PFSK-1 (cell line): ENCODE data around the gene KRTAP10-5.

ENCODE experiments used
- FOXP2 ChIP-seq: optimal IDR thresholded peaks from 2 replicates; pipeline ENCODE3; 2011; ENCODE audit warnings: borderline replicate concordance, control low read depth, inconsistent platforms; ENCODE audit not compliant: insufficient read depth; ENCODE audit errors: extremely low read length, extremely low read depth
- POLR2AphosphoS5 ChIP-seq: IDR thresholded peaks from 2 replicates; pipeline ENCODE4 v1.6.1; 2012; ENCODE audit warnings: low read depth, mild to moderate bottlenecking, control low read depth, low read length, moderate library complexity
- SIN3A ChIP-seq: IDR thresholded peaks from 2 replicates; pipeline ENCODE4 v1.6.1; 2012; ENCODE audit warnings: mild to moderate bottlenecking, low read length, moderate library complexity, borderline replicate concordance; ENCODE audit not compliant: insufficient read depth
- TAF1 ChIP-seq: IDR thresholded peaks from 2 replicates; pipeline ENCODE4 v1.6.1; 2012; ENCODE audit warnings: low read length, control low read depth, borderline replicate concordance; ENCODE audit not compliant: insufficient read depth
- TF ChIP-seq, protein P1 (sequence below), 2 experiments: IDR thresholded peaks; 2 replicates each; pipeline versions ENCODE4 v1.6.1 to v1.8.0; 2011 to 2012; ENCODE audit warnings: low read depth in 2 of 2, low read length in 2 of 2, control low read depth in 1 of 2, inconsistent platforms in 1 of 2, mild to moderate bottlenecking in 1 of 2, moderate library complexity in 1 of 2; ENCODE audit not compliant: insufficient read depth in 1 of 2

The KRTAP10-5 gene

DNA sequence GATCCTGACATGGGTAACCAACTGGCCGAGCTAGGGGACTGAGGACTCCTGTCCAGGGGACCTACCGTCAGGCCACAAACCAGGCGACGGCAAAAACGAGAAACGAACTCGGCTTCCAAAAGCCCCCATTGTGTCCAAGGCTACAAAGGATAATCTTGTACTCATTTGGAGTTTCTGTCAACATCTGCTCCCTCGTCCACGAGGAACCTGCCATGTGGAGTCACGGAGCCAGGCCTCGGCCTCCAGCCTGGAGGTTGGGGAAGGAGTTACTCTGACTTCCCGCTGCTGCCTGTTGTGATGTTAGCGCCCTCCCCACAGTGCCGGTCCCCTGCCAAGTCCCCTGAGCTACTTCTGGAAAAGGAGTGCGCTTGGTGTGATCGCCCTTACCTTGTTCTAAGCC, 47.7 kb downstream of the KRTAP10-5 start:
- TF ChIP-seq, protein P1, sequence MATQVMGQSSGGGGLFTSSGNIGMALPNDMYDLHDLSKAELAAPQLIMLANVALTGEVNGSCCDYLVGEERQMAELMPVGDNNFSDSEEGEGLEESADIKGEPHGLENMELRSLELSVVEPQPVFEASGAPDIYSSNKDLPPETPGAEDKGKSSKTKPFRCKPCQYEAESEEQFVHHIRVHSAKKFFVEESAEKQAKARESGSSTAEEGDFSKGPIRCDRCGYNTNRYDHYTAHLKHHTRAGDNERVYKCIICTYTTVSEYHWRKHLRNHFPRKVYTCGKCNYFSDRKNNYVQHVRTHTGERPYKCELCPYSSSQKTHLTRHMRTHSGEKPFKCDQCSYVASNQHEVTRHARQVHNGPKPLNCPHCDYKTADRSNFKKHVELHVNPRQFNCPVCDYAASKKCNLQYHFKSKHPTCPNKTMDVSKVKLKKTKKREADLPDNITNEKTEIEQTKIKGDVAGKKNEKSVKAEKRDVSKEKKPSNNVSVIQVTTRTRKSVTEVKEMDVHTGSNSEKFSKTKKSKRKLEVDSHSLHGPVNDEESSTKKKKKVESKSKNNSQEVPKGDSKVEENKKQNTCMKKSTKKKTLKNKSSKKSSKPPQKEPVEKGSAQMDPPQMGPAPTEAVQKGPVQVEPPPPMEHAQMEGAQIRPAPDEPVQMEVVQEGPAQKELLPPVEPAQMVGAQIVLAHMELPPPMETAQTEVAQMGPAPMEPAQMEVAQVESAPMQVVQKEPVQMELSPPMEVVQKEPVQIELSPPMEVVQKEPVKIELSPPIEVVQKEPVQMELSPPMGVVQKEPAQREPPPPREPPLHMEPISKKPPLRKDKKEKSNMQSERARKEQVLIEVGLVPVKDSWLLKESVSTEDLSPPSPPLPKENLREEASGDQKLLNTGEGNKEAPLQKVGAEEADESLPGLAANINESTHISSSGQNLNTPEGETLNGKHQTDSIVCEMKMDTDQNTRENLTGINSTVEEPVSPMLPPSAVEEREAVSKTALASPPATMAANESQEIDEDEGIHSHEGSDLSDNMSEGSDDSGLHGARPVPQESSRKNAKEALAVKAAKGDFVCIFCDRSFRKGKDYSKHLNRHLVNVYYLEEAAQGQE (IDR thresholded peaks at IDR 0.05; ENCODE audit: insufficient read depth in 1 of 2, low read depth in 2 of 2, low read length in 2 of 2) = no peak
- TF ChIP-seq SIN3A = no peak
- TF ChIP-seq FOXP2 = no peak

DNA sequence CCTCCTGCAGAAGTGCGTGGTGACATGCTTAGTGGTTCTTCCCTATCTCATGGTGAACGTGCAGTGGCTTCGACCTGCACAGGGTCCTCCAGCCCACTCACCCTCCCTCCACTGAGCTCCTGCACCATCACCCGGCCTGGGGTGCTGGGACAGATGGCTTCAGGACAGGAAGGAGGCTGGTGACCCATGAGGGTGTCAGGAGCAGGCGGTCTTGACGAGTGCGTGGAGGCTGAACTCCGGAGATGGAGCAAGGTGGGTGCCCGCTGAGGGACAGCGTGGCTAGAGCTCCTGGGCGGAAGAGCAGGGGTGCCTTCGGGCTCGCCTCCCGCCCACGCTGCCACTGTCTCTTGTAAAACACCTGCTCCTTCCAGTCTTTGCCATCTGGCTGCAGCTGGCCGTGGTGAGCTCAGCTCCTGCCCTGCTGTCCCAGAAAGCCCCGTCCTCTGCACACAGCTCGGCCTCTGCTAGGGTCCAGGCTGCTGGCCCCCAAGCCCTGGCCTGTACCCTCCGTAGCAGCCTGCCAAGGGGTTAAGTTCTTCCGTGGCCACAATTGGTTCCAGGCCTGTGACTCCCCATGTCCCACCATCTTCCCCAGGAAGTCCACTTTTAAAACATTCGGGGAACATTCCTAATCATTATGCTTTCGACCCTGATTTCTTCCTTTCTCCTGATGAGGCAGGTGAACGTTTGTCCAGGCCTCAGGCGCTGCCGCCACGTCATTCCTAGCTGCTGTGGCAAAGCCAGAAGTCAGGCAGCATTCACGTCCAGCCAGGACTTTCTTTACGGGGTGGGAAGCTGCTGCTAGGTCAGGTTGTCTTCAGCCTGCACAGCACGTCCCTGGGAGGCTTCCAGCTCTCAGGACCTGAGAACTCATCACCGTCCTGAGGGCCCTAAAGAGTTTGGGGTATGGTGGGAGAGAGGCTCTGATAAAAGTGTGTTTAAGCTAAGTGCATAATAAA, 48.5 kb downstream of the KRTAP10-5 start:
- TF ChIP-seq TAF1 = no peak
- TF ChIP-seq SIN3A = no peak
- TF ChIP-seq, protein P1 (IDR thresholded peaks at IDR 0.05; ENCODE audit: insufficient read depth in 1 of 2, low read depth in 2 of 2, low read length in 2 of 2) = no peak
- TF ChIP-seq POLR2AphosphoS5 = no peak
- TF ChIP-seq FOXP2 = no peak

GRCh38 chr21:44530903-44531605, 49.4 kb downstream of the KRTAP10-5 start:
- TF ChIP-seq, protein P1 (IDR thresholded peaks at IDR 0.05; ENCODE audit: insufficient read depth in 1 of 2, low read depth in 2 of 2, low read length in 2 of 2) = no peak
- no peak for TF ChIP-seq POLR2AphosphoS5
- no peak for TF ChIP-seq FOXP2
- TF ChIP-seq TAF1 = no peak
- TF ChIP-seq SIN3A = no peak

DNA sequence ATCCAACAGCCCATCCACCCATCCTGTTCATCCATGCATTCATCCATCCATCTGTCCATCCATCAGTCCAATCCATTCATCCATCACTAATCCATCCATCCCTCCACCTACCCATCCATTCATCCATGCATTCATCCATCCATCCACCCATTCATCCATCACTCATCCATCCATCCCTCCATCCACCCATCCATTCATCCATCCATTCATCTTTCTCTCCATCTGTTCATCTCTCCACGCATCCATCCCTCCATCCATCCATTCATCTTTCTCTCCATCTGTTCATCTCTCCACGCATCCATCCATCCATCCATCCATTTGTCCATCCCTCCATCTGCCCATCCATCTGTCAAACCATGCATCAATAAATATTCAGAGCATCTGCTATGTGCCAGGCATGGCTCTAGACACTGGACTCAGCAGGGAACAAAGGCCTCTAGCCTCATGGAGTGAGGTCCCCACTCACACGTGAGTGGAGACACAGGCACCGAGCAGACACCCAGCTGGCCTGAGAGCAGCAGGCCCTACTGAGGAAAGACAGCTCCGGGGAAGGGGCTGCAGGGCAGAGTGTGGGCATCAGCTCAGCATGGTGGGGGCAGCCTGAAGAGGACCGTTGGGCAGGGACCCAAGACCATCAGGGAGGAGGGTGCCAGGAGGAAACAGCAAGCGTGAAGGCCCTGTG, 50.0 kb downstream of the KRTAP10-5 start:
- TF ChIP-seq SIN3A (no peak), POLR2AphosphoS5 (no peak), FOXP2 (no peak)
- TF ChIP-seq, protein P1 (IDR thresholded peaks at IDR 0.05; ENCODE audit: insufficient read depth in 1 of 2, low read depth in 2 of 2, low read length in 2 of 2) = no peak
